GM21367 (cell line): Measurements from ENCODE around the gene RUFY4.
"Not testable (repeated sequence)": the region's sequence is repeated elsewhere in the genome, so short reads cannot be mapped to it uniquely, and the experiment has no call there.

Experiments
- ATAC-seq: cut with Tn5 transposase; IDR thresholded peaks from one replicate; pipeline ENCODE4 v1.9.1; 2021; ENCODE audit not compliant: unreplicated experiment

The RUFY4 gene

DNA sequence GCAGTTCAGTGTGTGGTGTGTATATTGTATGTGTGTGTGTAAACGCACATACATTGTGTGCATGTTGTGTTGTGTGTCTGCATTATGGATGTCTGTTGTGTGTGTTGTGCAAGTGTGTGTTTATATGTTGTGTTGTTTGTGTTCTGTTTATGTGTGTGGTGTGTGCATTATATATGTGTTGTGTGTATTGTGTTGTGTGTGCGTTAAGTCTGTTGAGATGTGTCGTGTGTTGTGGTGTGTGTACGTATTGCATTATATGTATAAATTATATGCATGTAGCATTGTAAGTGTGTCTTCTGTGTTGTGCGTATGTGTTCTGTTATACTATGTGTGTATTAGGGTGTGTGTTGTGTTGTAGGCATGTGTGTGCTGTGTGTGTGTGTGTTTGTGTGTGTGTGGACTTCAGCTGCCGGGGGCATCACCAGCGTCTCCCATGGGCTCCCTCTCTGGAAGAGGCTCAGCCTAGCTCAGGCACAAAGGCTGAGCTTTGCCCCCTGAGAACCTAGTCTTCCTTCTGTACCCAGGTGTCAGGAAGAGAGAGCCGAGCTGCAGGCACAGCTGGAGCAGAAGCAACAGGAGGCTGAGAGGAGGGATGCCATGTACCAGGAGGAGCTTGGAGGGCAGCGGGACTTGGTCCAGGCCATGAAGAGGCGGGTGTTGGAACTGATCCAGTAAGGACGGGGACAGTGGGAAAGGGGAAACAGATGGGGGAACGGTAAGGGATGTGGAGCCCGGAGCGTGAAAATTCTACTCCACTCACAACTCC lies 13.7 kb downstream of the RUFY4 start:
- ATAC-seq: no peak

DNA sequence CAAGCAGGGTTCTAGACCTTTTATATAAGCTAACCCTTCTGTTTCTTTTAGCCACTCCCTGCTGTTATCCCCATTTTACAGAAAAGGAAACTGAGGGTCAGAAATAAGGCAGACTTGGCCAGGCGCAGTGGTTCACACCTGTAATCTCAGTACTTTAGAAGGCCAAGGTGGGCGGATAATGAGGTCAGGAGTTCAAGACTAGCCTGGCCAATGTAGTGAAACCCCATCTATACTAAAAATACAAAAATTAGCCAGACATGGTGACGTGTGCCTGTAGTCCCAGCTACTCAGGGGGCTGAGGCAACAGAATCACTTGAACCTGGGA lies 14.3 kb downstream of the RUFY4 start:
- ATAC-seq: no peak

DNA sequence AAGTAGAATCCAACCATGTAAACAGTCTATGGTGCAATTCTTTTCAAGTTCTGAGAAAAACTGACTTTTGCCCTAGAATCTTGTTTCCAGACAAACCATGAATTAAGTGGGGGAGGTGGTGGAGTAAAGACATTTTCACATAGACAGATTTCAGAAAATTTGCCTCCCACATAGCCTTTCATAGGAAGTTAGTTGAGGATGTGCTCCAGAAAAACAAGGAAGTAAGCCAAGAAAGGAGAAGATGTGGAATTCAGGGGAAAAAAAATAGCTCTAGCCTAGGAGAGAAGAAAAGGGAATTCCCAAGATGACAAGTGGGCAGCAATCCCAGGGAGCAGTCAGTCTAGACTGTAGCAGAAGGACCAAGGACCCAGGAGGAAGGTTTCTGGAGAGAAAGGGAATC lies 17.4 kb downstream of the RUFY4 start:
- ATAC-seq: no peak

DNA sequence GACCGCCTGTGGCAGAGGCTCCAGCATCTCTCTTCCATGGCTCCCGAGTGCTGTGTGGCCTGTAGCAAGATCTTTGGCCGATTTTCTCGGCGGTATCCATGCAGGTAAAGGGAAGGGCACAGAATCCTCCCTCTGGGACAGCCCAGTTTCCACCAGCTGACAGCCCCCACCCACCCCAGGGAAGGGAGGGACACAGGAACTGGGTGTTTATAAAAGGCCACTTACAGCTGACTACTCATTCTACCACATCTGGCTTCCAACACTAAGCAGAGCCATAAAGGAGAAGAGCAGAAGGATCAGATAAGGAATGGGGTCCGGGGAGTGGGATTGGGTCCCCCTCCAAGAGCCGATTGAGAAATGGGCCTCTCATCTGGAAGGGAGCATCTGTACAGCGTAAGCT lies 20.2 kb downstream of the RUFY4 start:
- ATAC-seq: no peak

DNA sequence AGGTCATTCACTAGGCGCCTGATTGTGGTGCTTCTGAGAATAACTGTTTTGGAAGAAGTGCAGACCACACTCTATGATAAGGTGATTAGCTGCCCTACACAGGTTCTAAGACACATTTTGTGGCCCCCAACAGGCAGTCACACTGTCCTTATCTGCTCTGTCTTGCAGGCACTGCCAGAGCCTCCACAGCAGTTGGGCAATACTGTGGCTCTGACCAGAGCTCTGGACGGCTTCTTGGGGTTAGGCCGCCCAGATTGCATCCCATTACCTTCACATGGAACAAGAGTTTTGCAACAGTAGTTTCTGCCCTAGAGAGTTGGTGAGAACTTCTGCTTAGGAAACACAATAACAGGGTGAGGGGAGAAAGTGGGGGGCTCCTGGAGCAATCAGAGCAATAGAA lies 22.7 kb downstream of the RUFY4 start:
- ATAC-seq: no peak

DNA sequence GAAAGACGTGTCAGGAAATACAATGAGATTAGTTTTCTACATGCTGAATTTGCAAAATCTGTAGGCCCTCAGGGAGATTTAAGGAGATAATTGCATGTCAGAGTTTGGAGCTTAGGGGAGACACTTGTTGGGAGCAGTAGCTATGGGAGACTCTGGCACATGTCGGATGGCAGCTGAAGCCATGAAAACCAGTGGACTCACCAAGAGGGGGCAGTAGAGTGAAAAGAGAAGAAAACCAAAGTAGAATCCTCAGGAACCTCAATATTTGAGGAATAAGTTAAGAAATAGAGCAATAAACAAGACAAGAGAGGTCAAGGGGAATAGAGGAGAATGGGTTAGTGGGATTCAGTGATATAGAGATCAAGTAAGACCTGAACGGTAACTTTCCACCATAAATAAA lies 24.8 kb downstream of the RUFY4 start:
- no peak for ATAC-seq

DNA sequence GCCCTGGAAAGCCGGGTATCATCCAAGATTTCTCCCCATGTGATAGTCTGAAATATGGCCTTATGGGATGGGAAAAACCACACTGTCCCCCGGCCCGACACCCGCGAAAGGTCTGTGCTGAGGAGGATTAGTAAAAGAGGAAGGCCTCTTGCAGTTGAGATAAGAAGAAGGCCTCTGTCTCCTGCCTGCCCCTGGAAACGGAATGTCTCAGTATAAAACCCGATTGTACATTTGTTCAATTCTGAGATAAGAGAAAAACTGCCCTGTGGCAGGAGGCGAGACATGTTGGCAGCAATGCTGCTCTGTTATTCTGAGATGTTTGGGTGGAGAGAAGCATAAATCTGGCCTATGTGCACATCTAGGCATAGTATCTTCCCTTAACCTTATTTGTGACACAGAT lies 26.8 kb downstream of the RUFY4 start:
- ATAC-seq: no peak

DNA sequence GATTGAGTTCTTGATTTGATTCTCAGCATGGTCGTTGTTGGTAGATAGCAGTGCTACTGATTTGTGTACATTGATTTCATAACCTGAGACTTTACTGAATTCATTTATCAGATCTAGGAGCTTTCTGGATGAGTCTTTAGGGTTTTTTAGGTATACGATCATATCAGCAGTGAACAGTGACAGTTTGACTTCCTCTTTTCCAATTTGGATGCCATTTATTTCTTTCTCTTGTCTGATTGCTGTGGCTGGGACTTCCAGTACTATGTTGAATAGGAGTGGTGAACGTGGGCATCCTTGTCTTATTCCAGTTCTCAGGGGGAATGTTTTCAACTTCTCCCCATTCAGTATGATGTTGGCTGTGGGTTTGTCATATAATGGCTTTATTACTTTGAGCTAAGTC lies 28.9 kb downstream of the RUFY4 start:
- no peak for ATAC-seq

DNA sequence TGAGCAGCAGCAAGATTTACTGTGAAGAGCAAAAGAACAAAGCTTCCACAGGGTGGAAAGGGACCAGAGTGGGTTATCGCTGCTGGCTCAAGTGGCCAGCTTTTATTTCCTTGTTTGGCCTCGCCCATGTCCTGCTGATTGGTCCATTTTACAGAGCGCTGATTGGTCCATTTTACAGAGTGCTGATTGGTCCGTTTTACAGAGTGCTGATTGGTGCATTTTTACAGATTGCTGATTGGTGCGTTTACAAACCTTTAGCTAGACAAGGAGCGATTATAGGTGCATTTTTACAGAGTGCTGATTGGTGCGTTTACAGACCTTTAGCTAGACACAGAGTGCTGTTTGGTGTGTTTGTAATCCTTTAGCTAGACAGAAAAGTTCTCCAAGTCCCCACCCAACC lies 39.8 kb downstream of the RUFY4 start:
- not testable (repeated sequence) for ATAC-seq

DNA sequence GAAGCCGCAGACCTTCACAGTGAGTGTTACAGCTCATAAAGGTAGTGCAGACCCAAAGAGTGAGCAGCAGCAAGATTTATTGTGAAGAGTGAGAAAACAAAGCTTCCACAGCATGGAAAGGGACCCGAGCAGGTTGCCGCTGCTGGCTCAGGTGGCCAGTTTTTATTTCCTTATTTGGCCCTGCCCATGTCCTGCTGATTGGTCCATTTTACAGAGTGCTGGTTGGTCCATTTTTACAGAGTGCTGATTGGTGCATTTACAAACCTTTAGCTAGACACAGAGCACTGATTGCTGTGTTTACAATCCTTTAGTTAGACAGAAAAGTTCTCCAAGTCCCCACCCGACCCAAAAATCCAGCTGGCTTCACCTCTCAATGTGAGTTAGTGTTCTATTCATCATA lies 52.7 kb downstream of the RUFY4 start:
- ATAC-seq: not testable (repeated sequence)

DNA sequence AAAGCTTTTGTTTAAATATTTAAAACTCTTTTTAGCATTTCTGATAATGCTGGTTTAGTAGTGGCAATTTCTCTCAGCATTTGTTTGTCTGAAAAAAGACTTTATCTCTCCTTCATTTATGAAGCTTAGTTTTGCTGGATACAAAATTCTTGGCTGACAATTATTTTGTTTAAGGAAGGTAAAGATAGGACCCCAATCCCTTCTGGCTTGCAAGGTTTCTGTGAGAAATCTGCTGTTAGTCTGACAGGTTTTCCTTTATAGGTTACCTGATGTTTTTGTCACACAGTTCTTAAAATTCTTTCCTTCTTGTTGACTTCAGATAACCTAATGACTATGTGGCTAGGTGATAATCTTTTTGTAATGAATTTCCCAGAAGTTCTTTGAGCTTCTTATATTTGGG lies 53.2 kb downstream of the RUFY4 start:
- not testable (repeated sequence) for ATAC-seq

DNA sequence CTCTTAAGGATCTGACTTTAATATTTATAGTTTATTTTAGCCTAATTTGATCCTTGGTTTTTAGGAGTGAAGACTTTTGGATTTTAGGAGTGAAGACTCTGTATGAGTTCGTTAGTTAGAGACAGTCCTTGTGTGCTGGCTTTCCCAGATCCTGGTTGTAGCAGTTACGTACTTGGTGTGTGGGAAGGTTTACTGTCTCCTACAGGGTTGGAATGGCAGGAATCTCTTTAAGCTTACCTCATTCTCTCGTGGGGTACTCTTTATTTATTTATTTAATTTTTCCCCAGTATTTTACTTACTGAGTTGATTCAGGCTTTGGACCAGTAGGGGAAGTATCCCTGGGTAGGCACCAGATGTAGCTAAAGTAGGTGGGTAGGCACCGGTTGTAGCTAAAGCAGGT lies 54.9 kb downstream of the RUFY4 start:
- no peak for ATAC-seq

DNA sequence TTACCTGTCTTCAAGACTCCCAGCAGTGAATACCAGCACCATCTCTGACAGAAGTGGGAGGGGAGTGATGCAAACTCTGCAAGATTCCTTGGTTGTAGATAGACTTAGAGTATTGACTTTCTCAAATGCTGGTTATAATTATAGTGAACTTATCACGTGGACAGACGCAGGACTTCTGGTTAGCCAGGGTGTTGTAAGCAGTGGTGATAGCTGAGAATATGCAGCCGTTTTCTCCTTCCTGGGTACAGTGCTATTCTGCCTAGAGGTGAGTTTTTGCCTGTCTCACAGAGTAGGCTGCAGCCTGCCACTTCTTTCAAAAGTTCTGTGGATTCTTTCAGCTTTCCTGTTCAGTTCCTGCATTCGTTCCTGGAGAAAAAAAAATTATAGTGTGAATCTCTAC lies 56.0 kb downstream of the RUFY4 start:
- ATAC-seq: no peak

DNA sequence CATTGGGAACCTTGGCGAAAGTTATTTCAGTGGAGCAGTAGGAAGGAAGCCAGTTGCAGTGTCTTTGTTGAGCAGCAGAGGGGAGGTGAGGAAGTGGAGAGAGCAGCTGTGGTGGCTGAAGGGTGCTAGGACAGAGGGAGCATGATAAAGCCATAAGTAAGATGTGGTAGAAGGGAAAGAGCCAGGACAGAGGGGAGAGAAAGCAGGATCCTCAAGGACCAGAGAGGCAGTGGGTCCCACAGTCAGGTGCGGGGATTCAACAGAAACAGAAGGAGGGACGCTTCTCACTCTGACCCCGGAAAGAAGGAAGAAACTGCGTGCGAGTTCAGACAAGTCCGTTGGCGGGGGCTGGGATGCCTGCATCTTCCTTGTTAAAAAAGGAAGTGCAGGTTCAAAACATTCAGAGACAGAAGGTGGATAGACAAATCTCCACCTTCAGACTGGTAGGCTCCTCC lies 56.6 kb downstream of the RUFY4 start, which contains the start of gene CXCR2:
Gene CXCR2, plus strand, starts transcription at position 403 of the 455 bp plus-strand sequence. CDS start 8,774 bp downstream, outside the sequence.
- ATAC-seq: no peak

DNA sequence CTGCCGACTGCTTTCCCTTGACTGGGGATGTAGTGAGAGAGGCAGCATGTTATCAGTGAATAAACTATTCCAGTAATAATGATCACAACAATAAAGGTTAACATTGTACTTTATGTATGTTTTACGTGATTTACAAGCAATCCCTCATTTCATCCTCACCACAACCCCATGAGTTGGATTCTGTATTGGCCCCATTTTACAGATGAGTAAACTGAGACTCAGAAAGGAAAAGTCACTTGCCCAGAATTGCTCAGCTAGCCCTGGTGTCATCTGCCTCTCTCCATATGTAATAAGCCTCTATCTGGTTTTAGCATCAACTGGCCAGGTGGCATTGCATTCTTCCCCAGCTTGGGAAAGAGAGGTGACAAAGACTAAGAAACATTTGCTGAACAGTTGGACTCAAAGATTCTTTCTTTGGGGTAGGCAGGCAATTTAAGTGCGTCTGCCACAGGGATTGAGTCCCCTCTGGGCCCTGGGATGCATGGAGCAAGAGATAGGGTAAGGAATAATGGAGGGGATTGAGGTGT lies 58.9 kb downstream of the RUFY4 start:
- no peak for ATAC-seq

DNA sequence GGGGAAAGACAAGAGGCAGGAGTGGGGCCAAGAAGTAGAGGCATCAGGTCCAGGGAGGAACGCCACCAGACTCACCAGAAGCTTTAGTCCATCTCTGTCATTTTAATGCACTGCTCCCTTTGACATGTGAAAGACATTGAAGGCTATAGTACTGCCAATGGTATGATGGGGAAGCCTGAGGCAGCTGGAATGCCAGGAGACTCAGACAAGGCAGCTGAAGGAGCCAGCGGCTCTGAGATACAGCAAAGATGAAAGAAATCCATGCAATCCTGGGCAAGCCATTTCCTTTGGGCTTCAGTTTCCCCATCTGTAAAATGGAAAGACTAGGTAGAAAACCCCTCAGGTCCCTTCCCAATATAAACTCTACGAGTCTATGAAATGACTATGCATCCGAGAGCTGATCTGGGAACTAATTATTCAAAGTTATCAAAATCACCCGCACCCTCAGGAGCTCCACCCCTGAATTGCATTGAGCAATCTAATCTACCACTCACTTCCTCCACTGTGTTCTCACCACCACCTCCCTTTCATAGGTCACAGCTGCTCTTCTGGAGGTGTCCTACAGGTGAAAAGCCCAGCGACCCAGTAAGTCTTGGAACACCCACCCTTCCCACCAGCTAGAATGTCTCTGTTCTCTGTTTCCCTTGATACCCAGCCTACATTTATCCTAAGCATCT lies 59.9 kb downstream of the RUFY4 start:
- ATAC-seq: no peak

DNA sequence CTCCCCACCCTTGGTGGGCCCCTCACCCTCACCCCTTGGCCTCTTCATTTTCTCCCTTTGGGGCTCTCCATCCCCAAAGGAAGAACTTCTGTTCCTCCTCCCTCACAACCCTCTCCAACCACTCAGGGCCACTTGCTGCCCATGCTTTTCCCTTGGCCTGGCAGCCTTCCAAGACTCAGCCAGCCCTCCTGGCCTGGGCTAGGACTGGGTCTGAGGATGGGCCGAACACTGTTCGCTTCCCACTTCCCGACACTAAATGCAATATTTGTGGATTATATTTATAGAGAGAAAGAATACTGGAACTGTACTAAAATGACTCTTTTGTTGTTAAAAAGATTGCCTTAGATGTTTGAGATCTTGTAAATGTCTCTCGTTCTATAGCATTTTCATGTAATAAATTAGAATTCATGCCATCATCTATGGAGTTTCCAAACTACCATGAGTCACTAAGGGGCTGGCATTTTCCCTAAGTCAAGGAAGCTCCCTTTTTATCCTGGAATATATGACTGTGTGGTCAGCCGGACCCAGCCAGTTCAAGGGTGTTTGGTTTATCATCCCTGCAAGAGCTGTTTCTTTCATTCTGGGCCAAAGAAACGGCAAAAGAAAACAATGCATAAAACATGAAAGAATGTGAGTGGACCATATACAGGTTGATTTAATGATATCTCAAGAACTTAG lies 60.5 kb downstream of the RUFY4 start:
- no peak for ATAC-seq

DNA sequence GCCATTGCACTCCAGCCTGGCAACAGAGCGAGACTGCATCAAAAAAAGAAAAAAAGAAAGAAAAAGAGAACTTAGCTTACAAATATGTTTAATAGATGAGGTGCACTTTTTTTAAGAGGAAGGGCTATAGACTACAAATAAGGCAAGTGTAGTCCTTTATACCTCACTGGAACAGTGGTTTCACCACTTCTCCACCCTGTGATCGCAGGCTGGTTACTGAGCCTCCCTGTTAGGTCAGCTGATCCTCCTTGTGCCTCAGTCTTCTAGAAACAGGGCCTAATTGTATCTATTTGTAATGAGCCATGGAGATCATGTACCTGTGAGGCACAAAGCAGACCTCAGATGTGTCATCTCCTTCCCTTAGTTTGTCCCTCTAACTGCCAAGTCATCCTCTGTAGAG lies 61.3 kb downstream of the RUFY4 start:
- no peak for ATAC-seq

DNA sequence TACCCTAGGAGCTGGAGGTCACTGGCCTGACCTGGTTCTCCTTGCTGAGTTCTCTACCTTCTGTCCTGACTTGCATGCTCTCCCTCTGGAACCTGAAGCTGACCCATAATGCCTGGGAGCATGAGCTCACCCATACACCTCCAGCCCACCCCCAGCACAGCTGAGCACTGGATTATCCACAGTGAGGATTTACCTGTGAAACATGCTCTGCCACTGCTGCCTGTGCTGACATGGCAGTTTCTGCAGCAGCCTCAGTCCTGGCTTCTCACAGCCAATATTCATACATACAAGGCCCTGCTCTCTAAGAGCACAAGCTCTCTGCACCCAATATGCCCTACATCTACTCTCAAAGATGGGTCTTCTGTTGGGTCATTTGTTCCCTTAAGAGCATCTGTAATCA lies 61.8 kb downstream of the RUFY4 start:
- no peak for ATAC-seq

DNA sequence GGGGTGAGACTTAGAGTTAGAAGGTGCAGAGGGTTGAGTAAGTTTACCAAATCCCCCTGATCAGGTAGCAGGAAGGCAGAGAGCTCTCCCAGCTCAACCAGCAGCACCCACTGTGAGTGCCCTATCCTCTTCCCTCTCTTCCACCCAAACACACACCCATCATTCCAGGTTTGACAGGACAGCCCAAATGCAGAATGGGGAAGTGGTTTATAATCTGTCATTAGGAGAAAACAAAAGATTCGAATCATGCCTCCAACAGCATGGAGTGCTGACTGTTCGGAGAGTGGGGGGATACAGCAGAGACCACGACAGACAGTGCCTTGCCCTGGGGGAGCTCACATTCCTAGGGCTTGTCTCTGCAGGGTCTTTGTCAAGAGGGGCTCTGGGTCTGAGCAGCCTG lies 68.5 kb downstream of the RUFY4 start:
- ATAC-seq: no peak

DNA sequence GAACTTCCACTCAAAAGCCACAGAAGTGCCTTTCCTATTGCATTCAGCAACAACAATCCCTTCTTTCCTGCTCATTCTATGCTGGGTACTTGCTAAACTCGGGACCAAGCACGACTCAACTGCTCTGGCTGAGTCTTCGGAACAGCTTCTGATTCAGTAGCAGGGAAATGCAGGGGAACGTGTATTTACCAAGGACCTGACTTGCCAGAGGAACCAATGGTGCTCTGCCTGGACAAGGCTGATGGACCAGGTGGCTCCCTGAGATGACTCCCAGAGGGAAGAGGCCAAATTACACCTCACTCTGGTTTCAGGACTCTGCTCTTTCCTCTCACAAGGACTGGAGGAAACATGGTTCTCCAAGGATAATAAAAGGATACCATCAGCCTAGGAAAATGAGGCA lies 69.0 kb downstream of the RUFY4 start:
- ATAC-seq: no peak
